CD14-positive monocyte (primary cell): ENCODE measurements around the gene MYO5B. TPM values are rescaled to one million over a fixed set of nuclear protein-coding genes. Genes with fewer than 3 reads are reported as not detected.

Experiments
- DNase-seq, 3 donors: peaks; one replicate each; pipeline ENCODE4 v3.0.0-alpha.2; 2011 to 2022
- H2AFZ ChIP-seq: 2 replicates; pipeline ENCODE4 v1.6.0; 2012; ENCODE audit warnings: mild to moderate bottlenecking, low read depth, low read length, inconsistent platforms; ENCODE audit not compliant: insufficient read depth, poor library complexity, severe bottlenecking
- H3K27ac ChIP-seq, 2 donors: 1 replicate in 1 of 2; 2 replicates in 1 of 2; pipeline ENCODE4 v1.5.1; 2012 to 2013; ENCODE audit warnings: low read length in 2 of 2, control low read depth in 1 of 2, inconsistent platforms in 1 of 2, low read depth in 1 of 2, mild to moderate bottlenecking in 1 of 2
- H3K27me3 ChIP-seq, 2 donors: one replicate each; pipeline versions ENCODE4 v1.6.0 to v1.6.1; 2011 to 2013; ENCODE audit warnings: low read length in 2 of 2; ENCODE audit not compliant: control insufficient read depth in 2 of 2, insufficient read depth in 2 of 2
- H3K36me3 ChIP-seq, 2 donors: replicated peaks in 1 of 2; 1 replicate in 1 of 2; 2 replicates in 1 of 2; pipeline versions ENCODE4 v1.5.1 to v1.6.1; 2012 to 2013; ENCODE audit warnings: low read length in 2 of 2, control low read depth in 1 of 2, inconsistent platforms in 1 of 2, mild to moderate bottlenecking in 1 of 2; ENCODE audit not compliant: insufficient read depth in 2 of 2, control insufficient read depth in 1 of 2
- H3K4me1 ChIP-seq, 2 donors: 1 replicate in 1 of 2; 2 replicates in 1 of 2; pipeline versions ENCODE4 v1.5.1 to v1.6.1; 2012 to 2013; ENCODE audit warnings: low read length in 2 of 2, control low read depth in 1 of 2, inconsistent platforms in 1 of 2, mild to moderate bottlenecking in 1 of 2, moderate library complexity in 1 of 2; ENCODE audit not compliant: insufficient read depth in 2 of 2, control insufficient read depth in 1 of 2
- H3K4me2 ChIP-seq: replicated peaks from 2 replicates; pipeline ENCODE3; 2012; ENCODE audit warnings: low read length, moderate library complexity, mild to moderate bottlenecking; ENCODE audit not compliant: poor library complexity, severe bottlenecking; ENCODE audit errors: extremely low read depth
- H3K4me3 ChIP-seq, 3 experiments: fragments of 200-600 bp in 1 of 3; sonication (generic) in 1 of 3; replicated peaks in 1 of 3; 1 replicate in 2 of 3; 2 replicates in 1 of 3; pipeline ENCODE4 v1.5.1; 2011 to 2013; ENCODE audit warnings: low read length in 3 of 3, mild to moderate bottlenecking in 3 of 3, control low read depth in 2 of 3, low read depth in 2 of 3, inconsistent platforms in 1 of 3, moderate library complexity in 1 of 3
- H3K79me2 ChIP-seq: 2 replicates; pipeline ENCODE4 v1.6.0; 2012; ENCODE audit warnings: mild to moderate bottlenecking, control low read depth, inconsistent platforms, low read length, moderate library complexity; ENCODE audit not compliant: insufficient read depth
- H3K9ac ChIP-seq: 2 replicates; pipeline ENCODE4 v1.6.0; 2017; ENCODE audit warnings: low read length, mild to moderate bottlenecking; ENCODE audit not compliant: insufficient read depth, poor library complexity, severe bottlenecking
- H3K9me3 ChIP-seq, 2 donors: replicated peaks in 1 of 2; 1 replicate in 1 of 2; 2 replicates in 1 of 2; pipeline versions ENCODE4 v1.5.1 to v1.6.1; 2012 to 2013; ENCODE audit warnings: low read length in 2 of 2, control low read depth in 1 of 2; ENCODE audit not compliant: control insufficient read depth in 1 of 2, insufficient read depth in 1 of 2
- H4K20me1 ChIP-seq: 2 replicates; pipeline ENCODE4 v1.6.0; 2012; ENCODE audit warnings: mild to moderate bottlenecking, low read length, control low read depth, moderate library complexity; ENCODE audit not compliant: insufficient read depth
- H3K27ac Mint-ChIP-seq, 7 donors: one replicate each; pipeline ENCODE4 v1.8.0; 2020; ENCODE audit warnings: mild to moderate bottlenecking in 7 of 7, mixed read lengths in 7 of 7, moderate library complexity in 6 of 7, inconsistent platforms in 2 of 7
- H3K27me3 Mint-ChIP-seq, 3 donors: one replicate each; pipeline ENCODE4 v1.8.0; 2021 to 2022; ENCODE audit warnings: low read depth in 3 of 3, mild to moderate bottlenecking in 3 of 3, mixed read lengths in 3 of 3, moderate library complexity in 3 of 3, inconsistent platforms in 1 of 3
- H3K36me3 Mint-ChIP-seq, 2 donors: one replicate each; pipeline ENCODE4 v1.8.0; 2020; ENCODE audit warnings: mixed read lengths in 2 of 2, inconsistent platforms in 1 of 2, mild to moderate bottlenecking in 1 of 2
- H3K4me1 Mint-ChIP-seq: one replicate; pipeline ENCODE4 v1.8.0; 2020; ENCODE audit warnings: mild to moderate bottlenecking, mixed read lengths
- H3K4me3 Mint-ChIP-seq, 2 donors: one replicate each; pipeline ENCODE4 v1.8.0; 2020; ENCODE audit warnings: mild to moderate bottlenecking in 2 of 2, mixed read lengths in 2 of 2, moderate library complexity in 1 of 2
- H3K9me3 Mint-ChIP-seq, 7 donors: one replicate each; pipeline ENCODE4 v1.8.0; 2020 to 2022; ENCODE audit warnings: mixed read lengths in 7 of 7, mild to moderate bottlenecking in 6 of 7, moderate library complexity in 6 of 7, inconsistent platforms in 2 of 7
- CTCF ChIP-seq: fragments of 200-600 bp; IDR thresholded peaks from one replicate; pipeline ENCODE4 v1.8.0; 2022; ENCODE audit warnings: antibody characterized with exemption, mild to moderate bottlenecking
- WGBS: methylation state at CpG from one replicate; pipeline ENCODE4 v1.1.5; 2013; ENCODE audit warnings: missing lambda C conversion rate; ENCODE audit not compliant: insufficient coverage; 5-methylcytosine and 5-hydroxymethylcytosine counted together
- intact Hi-C, 2 donors: fragments of 100-400 bp; cut with micrococcal nuclease; formaldehyde crosslinking; loops; one replicate each; pipeline versions ENCODE4 v1.15.0 to v1.15.1; 2023
- polyA plus RNA-seq, 3 donors: library from polyadenylated mRNA; depleted of rRNA in 1 of 3; unstranded in 2 of 3; stranded (reverse) in 1 of 3; fragments of 300-500 nt in 2 of 3; fragments of >200 nt in 1 of 3; fragmentation: Illumina TruSeq in 2 of 3; gene quantifications; 1 replicate in 2 of 3; 2 replicates in 1 of 3; pipeline ENCODE4 v1.2.3, GENCODE V29; 2012 to 2021

The MYO5B gene
- polyA plus RNA-seq, 3 donors, result 0.04 TPM; not detected in 2

- Histone ChIP-seq H4K20me1 (no peaks in the 10 kb centered on the region), H2AFZ (no peak overlapping the region), H3K9ac (no peak overlapping the region), H3K36me3 (no peaks in the 10 kb centered on the region), H3K27me3 (no peaks in the 10 kb centered on the region), H3K9me3 (no peaks in the 10 kb centered on the region), H3K27ac (no peak overlapping the region), H3K79me2 (no peaks in the 10 kb centered on the region), H3K4me1 (no peaks in the 10 kb centered on the region), H3K4me2 (no peak overlapping the region), H3K4me3 (no peak overlapping the region)
- TF ChIP-seq CTCF, result no peak
- intact Hi-C loops, result no loop called here
- Mint-ChIP-seq H3K27me3 (peaks cover 0 to 2% (median 2%) of the 10 kb centered on the region in 3 donors), H3K4me1 (no peaks in the 10 kb centered on the region), H3K4me3 (no peak overlapping the region), H3K36me3 (no peaks in the 10 kb centered on the region), H3K9me3 (peaks cover 0 to 1% (median 0%) of the 10 kb centered on the region in 7 donors), H3K27ac (no peak overlapping the region)
- DNase-seq, result no peak
- WGBS, result 33% methylated on average over 1 of the region's 1 CpG
Observed at GRCh38 chr18:49971462-49971861, 223.5 kb downstream of the MYO5B start.

GRCh38 chr18:49970319-49970718, 224.6 kb downstream of the MYO5B start:
- Histone ChIP-seq H3K4me3 (no peak overlapping the region), H3K4me2 (no peak overlapping the region), H3K79me2 (no peaks in the 10 kb centered on the region), H3K36me3 (no peaks in the 10 kb centered on the region), H3K9me3 (no peaks in the 10 kb centered on the region), H3K9ac (no peak overlapping the region), H3K27me3 (no peaks in the 10 kb centered on the region), H2AFZ (no peak overlapping the region), H3K27ac (no peak overlapping the region), H4K20me1 (no peaks in the 10 kb centered on the region), H3K4me1 (no peaks in the 10 kb centered on the region)
- 100% methylated on average over 2 of the region's 4 CpGs for WGBS
- peaks cover 0 to 9% (median 4%) of the 10 kb centered on the region in 3 donors for H3K27me3 Mint-ChIP-seq
- no peak overlapping the region for H3K4me3 Mint-ChIP-seq
- no peaks in the 10 kb centered on the region for H3K4me1 Mint-ChIP-seq
- DNase-seq, result no peak
- intact Hi-C loops, result no loop called here
- H3K9me3 Mint-ChIP-seq, result peaks cover 0 to 3% (median 0%) of the 10 kb centered on the region in 7 donors
- no peaks in the 10 kb centered on the region for H3K36me3 Mint-ChIP-seq
- peak overlapping the region in 1 of 7 donors; percentile 22 for H3K27ac Mint-ChIP-seq
- TF ChIP-seq CTCF, result no peak
